GM19240 (cell line): ENCODE data around the gene FBXO10.
A peak's percentile ranks its signal among the peaks of the same experiment; 100 is the strongest.

Experiments used
- DNase-seq: peaks from one replicate; pipeline ENCODE4 v3.0.0; 2011; ENCODE audit warnings: low spot score; ENCODE audit not compliant: insufficient read length

FBXO10 gene

DNA sequence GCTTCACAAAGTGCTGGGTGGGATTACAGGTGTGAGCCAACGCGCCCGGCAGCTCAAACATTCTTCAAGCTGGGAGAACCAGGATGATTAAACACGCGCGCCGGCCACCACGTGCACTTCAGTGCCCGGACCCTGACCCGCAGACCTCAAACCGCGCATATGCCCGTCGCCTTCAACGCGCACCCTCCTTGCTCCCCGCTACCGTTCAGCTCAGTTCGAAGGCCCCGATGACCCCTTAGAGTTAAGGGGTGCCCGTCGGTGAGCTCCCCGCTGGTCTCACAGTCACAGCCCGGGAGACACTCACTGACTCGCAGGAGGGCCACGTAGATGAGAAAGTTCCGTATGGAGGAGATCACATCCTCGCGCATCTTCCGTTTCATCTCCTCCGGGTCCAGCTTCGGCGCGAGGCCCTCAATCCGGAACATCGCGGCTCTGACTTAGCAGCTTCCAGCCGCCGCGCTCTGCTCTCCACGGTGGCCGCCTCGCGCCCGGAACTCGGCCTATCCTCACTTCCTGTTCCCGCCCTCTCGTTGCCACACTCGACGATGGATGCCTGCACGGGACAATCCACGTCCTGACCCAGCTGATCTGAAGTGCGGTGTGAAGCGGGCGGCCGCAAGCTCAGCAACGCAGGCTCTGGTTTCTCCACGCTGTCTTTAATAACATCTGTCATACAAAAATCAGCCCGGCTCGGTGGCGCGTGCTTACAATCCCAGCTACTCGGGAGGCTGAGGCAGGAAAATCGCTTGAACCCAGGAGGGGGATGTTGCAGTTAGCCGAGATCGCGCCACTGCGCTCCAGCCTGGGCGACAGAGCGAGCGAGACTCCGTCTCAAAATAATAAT, 16.1 kb upstream of the FBXO10 start, which contains the start of gene TOMM5:
Gene TOMM5, minus strand, starts transcription at position 490 of the 844 bp plus-strand sequence. Its CDS starts 65 bp downstream, at position 425.
- DNase-seq: peak; percentile 76

DNA sequence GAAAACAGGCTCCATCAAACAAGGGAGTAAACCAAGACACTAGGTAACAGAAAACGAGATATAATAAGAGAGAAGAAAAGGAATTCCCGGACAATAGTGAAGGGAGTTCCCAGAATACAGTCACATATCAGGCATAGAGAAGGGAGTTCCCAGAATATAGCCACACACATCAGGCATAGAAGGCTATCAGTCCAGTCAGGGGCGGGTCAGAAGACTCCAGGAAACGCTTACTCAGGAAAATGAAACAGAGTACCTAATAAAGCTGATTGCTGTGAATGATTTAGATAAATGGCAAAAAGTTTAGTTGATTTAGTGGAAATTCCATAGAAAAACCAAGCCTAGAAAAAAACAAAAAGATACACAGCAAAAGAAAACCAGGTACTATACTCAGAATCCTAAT, 11.3 kb upstream of the FBXO10 start:
- no peak for DNase-seq

DNA sequence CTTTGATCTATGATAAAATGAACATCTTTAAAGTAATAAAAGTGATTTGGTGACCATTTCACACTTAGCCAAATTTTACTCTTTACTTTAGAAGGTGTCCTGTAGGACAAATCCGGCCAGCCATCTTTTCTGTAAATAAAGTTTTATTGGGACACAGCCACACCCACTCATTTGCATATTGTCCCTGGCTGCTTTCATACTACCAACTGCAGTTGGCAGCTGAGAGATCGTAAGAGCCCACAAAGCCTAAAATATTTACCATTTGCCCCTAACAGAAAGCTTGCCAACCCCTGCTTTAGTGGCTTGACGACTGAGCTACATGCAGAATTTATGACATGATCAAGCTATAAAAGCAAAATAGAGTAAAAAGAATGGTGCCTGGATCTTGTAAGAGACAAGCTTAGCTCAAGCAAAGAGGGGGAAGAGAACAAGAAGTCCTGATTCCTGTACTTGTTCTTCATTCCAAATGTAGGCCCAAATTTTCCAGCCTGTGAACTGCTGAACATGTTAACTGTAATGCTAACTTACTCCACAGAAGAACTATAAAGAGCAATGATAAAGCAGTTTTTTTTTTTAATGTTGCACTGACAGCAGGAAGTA, 7.4 kb upstream of the FBXO10 start:
- DNase-seq: no peak

DNA sequence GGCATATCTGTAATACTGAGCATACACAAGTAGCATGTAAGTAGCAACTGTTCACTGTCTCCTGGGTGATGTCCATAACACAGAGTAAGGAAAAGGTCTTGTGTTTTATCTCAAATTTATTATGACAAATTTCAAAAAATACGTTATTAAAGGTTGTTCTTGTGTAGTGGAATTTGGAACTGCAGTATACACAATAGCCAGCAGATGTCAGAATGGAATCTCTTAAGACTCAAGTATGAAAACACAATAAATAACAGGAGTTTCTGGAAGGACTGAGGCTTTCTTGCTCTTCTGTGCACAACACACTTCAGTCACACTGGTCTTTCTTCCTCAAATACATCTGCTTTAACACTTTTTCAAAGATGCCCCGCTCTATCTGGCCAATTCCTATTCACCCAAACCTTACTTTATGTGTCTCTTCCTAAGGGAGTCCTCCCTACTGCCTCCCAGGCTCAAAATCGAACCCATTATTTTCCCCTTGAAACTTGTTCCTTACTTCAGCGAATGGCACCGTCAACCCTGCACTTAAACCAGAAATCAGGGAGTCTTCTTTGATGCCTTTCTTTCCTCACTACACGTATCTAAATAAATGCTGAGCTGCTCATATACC, 6.5 kb upstream of the FBXO10 start:
- DNase-seq: no peak

DNA sequence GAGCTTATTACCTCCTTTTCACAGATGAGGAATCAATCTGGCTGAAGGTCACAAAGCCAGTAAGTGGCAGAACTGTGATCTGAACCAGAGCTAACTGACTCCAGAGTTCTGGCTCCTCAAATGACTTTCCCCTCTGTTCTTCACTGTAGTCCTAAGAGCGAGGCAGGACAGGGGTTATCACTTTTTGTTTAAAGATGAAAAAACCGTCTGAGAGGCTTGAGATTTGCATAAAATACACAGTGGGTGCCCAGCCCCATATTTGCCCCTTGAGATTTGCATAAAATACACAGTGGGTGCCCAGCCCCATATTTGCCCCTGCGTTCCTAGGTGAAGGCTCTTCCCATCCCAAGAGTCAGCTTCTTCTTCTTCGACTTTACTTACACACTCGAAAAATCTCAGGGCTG, 667 bp downstream of the FBXO10 start:
- no peak for DNase-seq

DNA sequence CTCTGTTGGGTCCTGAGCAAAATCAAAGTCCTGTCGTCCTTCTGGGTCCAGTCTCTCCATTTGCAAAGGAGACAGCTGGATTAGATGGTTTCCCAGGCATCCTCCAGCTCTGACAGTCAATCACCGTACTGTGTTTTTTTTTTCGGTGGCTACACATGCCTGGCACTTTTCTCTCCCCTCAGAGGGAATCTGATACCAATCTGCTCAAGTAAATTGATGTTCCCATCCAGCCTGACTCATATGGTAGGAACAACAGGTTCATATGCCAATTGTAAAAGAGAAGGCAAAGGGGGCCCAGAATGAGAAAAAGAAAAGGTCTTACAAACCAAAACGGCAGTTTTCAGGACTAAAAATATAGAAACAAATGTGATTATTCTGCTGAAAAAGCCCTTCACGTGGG, 1.2 kb downstream of the FBXO10 start:
- no peak for DNase-seq

DNA sequence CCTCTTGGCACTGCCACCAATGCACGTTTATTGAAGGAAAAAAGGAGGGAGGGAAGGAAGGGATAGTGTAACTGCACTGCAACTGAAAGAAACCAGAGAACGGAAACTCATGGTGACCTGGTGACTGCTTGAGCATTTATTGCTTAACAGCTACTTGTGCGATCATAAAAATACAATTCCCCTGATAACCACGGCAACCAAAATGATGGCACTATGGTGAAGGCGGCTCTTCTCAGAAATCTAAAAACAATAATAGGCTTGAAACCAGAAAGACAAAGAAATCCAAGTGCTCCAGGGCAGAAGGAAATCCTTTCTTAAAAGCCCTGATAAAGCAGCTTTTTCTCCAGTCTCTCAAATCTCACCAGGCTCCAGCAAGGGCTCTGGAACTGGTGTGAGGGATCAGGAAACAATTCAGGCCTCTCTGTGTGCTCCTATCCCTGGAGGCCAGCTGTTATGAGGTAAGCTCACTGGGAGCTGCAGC, 1.9 kb downstream of the FBXO10 start:
- no peak for DNase-seq

DNA sequence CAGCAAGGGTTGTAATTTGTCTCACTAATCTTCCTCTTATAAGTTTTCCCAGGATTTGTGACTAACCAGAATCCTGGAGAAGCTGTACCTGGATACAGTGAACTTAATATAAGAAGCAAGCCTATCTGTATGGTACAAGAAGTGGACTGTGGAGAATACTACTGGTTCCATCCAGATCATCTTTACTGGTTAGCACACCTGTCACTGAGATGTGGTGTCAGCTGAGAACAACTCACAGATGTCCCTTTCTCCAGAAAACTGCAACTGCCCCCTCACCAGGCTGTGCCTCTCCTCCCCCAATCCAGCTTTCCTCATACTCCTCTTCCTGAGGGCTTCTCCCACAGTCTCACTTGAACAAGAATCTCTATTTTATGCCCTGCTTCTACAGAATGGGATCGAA, 4.9 kb downstream of the FBXO10 start:
- no peak for DNase-seq

DNA sequence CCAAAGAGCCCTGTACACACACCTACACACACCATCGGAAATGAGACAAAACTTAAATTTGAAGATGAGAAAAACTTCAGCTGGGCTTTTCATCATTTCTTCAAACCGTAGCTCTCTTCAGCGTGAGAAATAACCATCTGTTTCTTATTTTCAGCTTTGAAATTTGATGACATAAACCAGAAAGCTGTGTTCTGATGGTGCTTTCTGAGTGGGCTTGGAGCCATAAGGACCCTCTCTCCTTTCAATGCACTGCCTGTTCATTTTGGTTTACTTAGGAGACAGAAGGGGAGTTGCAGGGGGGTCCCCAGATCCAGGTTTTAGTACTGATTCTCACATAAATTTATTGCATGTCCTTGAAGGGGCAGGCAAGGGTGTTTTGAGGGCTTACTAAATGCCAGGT, 9.5 kb downstream of the FBXO10 start:
- DNase-seq: no peak

DNA sequence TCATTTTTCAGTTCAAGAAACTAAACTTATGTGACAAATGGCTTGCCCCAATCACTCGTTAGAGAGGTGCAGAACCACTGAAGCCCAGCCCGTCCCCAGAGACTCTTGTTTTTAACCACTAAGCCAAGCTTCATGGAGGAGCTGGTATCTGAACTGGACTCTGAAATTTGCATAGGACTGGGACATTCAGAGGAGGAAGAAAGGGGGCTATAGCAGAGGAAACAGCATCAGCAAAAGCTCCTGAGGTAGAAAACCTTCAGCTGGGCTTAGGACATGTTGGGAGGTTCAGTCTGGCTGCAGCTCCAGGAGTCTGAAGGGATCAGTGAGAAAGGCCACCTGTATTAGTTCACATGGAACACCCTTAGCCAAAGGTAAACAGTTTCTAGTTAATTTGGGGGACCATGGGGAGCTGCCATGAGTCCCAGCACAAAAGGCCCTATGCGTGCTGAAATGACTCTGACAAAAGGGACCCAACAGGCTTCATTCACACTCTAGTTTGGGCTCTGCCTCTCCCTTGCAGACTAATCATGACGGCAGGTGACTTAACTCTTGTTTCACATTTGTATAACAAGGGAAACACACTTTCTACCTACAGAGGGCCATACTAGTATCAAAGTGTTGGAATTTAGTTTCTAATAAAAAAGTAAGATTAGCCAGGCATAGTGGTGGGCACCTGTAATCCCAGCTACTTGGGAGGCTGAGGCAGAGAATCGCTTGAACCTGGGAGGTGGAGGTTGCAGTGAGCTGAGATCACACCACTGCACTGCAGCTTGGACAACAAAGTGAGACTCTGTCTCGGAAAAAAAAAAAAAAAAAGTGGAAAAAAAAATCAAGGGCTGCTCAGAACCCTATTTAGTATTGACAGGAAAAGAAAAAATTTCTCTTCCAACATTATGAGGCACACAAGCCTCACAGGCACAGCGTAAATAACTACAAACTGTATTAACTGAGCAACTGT, 10.2 kb downstream of the FBXO10 start:
- DNase-seq: no peak

DNA sequence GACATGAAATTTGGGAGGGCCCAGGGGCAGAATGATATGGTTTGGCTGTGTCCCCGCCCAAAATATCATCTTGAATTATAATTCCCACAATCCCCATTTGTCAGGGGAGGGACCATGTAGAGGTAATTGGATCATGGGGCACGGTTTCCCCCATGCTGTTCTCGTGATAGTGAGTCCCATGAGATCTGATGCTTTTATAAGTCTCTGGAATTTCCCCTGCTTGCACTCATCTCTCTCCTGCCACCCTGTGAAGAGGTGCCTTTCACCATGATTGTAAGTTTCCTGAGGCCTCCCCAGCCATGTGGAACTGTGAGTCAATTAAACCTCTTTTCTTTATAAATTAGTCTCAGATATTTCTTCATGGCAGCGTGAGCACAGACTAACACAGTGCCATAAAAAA, 11.3 kb downstream of the FBXO10 start:
- no peak for DNase-seq

DNA sequence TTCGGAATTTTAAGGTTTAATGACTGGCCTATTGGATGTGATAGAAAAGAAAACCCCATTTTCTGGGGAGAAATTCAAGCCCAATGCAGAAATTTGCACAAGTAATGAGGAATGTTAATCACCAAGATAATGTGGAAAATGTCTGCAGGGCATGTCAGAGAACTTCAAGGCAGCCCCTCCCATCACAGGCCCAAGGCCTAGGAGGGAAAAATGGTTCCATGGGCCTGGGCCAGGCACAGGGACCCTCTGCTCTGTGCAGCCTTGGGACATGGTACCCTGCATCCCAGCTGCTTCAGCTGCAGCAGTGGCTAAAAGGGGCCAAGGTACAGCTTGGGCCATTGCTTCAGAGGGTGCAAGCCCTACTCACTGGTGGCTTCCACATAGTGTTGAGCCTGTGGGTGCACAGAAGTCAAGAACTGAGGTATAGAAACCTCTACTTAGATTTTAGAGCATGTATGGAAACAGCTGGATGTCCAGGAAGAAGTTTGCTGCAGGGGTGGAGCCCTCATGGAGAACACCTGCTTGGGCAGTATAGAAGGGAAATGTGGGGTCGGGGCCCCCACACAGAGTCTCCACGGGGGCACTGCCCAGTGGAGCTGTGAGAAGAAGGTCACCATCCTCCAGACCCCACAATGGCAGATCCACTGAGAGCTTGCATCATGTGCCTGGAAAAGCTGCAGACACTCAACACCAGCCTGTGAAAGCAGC, 12.2 kb downstream of the FBXO10 start:
- no peak for DNase-seq

DNA sequence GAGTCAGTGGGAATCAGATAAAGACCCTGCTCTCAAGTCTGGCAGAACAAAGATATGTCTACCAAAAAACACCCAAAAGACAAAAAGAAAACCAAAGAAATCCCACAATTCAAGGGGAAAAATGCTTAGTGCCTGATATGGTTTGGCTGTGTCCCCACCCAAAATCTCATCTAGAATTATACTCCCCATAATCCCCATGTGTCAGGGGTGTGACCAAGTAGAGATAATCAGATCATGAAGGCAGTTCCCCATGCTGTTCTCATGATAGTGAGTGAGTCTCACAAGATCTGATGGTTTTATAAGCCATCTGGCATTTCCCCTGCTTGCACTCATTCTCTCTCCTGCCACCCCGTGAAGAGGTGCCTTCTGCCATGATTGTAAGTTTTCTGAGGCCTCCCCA, 13.4 kb downstream of the FBXO10 start:
- no peak for DNase-seq

DNA sequence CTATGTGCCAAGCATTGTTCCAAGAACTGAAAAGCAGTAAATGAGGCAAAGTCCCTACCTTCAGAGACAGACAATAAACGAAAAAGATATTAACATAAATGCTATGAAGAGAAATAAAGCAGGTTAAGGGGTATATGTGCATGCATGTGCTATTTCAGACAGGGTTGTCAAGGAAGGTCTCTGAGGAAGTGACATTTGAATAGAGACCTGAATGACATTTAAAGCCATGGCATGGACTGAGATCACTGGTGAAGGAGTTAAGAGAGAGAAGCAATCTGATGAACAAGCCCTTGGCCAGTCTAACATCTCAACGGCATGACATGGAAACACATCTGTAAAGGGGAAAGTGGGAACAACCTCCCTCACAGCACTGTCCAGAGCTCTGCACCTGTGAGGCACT, 14.5 kb downstream of the FBXO10 start:
- no peak for DNase-seq

DNA sequence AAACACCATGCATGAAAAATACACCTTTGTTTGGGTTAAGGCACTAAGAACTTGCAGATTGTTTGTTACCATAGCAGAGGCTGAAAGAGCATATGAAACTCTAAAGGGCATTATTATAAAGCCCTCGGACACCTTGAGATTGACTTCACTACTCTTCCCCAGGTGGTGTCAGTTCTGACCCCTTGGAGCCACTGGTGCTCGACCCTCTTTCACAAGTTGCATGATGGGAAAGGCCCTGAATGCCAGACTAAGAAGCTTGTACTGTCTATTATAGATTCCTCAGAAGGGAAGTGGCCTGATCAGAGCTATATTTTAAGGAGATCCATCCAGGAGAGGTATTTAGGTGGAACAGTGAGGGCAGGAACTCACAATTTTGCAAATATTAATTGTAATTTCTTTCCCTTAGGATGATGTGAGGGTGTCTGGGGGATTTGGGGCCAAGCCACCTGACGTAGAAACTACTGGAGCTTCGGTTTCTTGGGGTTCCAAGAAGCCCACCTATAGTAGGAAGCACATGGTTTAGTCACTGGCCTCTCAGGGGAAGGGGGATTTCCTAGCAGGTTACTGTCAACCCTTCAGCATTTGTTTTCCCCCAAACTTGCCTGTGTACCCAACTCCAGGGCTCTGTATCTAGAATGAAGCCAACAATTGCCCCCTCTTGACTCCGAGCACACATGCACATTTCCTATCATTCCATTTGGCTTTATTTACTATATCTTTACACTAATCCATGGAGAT, 16.2 kb downstream of the FBXO10 start:
- no peak for DNase-seq

DNA sequence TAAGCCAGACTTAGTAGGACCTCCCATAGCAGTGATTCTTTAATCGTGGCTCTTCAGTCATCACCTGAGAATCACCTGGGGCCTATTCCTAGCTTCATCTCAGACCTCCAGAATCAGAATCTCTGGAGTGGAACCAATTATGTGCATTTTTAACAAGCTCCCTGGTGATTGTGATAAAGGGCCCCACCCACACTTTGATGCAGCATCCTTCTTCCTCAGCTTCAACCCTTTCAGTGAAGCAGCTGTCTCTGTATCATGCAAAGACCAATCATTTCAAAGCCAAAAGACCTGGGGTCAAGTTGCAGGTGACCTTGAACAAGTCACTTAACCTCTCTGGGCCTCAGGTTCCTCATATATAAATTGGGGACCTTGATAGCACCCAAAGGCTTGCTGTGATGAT, 17.1 kb downstream of the FBXO10 start:
- no peak for DNase-seq

DNA sequence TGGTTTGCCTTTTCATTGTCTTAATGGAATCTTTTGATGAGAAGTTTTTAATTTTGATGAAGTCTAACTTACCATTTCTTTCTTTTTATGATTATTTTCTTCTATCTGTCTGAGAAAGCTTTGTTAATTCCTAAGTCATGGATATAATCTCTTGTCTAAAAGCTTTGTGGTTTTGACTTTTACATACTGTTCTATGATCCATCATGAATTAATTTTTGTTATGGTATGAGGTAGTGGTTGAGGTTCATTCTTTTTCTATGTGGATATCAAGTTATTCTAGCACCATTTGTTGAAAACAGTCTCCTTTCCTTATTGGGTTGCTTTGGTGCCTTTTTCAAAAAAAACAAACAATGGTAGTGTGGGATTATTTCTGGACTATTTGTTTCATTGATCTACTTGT, 20.4 kb downstream of the FBXO10 start:
- DNase-seq: no peak

DNA sequence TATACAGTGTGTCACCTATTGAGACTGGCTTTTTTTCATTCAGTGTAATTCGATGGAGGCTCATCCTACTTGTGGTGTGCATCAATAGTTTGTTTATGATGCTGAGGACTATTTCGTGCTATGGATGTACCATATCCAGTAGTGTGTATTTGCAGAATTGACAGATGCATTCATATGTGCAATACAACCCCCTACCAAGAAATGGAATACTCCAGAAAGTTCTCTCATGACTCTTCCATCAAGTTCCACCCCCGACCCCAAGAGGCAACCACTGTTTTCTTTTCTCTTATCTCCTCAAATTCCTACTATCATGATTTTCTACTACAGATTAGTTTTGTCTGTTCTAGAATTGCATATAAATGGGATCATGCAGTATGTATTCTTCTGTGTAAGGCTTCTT, 21.9 kb downstream of the FBXO10 start:
- DNase-seq: no peak

DNA sequence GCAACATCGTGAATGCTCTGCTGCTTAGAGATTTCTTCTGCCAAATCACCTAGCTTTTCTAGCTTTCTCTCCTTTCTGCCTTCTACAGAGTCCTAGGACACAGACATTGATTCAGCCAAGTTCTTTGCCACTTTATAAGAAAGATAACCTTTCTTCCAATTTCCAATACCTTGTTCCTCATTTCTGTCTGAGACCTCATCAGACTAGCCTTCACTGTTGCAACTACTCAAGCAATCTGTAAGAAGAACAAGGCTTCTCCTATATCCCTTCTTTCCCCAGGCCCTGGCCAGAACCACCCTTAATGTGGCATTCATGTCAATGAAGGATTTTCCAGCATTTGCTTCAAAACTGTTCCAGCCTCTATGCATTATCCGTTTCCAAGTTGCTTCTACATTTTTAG, 24.3 kb downstream of the FBXO10 start:
- no peak for DNase-seq

DNA sequence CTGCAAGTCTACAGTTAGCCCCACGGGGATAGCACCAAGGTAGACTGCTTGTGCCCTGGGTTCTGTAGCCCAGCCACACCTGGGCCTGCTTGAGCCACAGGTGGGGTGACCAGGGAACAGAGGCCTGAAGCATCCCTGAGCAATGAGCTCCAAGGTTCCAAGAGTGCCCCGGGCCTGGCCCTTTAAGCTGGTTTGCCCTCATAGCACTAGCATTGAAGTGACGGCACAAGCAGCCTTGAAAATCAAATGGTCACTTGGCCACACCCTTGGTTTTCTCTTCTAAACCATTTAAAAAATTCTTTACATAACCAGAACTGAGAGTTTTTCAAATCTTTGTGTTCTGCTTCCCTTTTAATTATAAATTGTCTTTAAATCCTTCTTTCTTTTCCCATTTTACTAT, 24.7 kb downstream of the FBXO10 start:
- no peak for DNase-seq
